GM23338 (cell line): Measurements from ENCODE around the gene SPECC1.

Experiments
- CTCF ChIP-seq, 2 experiments: fragments of 200-600 bp in 1 of 2; sonication (generic) in 1 of 2; conservative IDR thresholded peaks; 2 replicates each; pipeline versions ENCODE4 v1.5.1 to v1.6.1; 2016 to 2017; ENCODE audit warnings: antibody characterized with exemption in 2 of 2, low read depth in 2 of 2, mild to moderate bottlenecking in 2 of 2, moderate library complexity in 1 of 2
- EZH2 ChIP-seq: fragments of 200-600 bp; sonication (generic); IDR thresholded peaks from one replicate; pipeline ENCODE4 v1.8.0; 2017; ENCODE audit warnings: antibody characterized with exemption, mild to moderate bottlenecking, low read depth; ENCODE audit not compliant: unreplicated experiment
- JUNB ChIP-seq: IDR thresholded peaks from one replicate; pipeline ENCODE4 v1.6.1; 2016; ENCODE audit warnings: antibody characterized with exemption; ENCODE audit not compliant: unreplicated experiment
- NANOG ChIP-seq: IDR thresholded peaks from 2 replicates; pipeline ENCODE4 v1.6.1; 2016; ENCODE audit warnings: antibody characterized with exemption, borderline replicate concordance
- POLR2AphosphoS5 ChIP-seq: IDR thresholded peaks from 2 replicates; pipeline ENCODE4 v1.6.1; 2016; ENCODE audit warnings: antibody characterized with exemption, low read depth
- ZNF331 ChIP-seq: fragments of 250-450 bp; sonication (Bioruptor Pico); IDR thresholded peaks from 2 replicates; pipeline ENCODE4 v1.5.0; 2020; ENCODE audit warnings: low read depth, mild to moderate bottlenecking, moderate library complexity

GRCh38 chr17:20279631-20280030, 270.5 kb downstream of the SPECC1 start:
- TF ChIP-seq CTCF (conservative IDR thresholded peaks at IDR 0.05; ENCODE audit: low read depth in 2 of 2) (no peak), EZH2 (no peak), ZNF331 (no peak), POLR2AphosphoS5 (no peak), JUNB (no peak), NANOG (no peak)
